ENCODE data around the gene CMSS1.

CMSS1 gene

DNA sequence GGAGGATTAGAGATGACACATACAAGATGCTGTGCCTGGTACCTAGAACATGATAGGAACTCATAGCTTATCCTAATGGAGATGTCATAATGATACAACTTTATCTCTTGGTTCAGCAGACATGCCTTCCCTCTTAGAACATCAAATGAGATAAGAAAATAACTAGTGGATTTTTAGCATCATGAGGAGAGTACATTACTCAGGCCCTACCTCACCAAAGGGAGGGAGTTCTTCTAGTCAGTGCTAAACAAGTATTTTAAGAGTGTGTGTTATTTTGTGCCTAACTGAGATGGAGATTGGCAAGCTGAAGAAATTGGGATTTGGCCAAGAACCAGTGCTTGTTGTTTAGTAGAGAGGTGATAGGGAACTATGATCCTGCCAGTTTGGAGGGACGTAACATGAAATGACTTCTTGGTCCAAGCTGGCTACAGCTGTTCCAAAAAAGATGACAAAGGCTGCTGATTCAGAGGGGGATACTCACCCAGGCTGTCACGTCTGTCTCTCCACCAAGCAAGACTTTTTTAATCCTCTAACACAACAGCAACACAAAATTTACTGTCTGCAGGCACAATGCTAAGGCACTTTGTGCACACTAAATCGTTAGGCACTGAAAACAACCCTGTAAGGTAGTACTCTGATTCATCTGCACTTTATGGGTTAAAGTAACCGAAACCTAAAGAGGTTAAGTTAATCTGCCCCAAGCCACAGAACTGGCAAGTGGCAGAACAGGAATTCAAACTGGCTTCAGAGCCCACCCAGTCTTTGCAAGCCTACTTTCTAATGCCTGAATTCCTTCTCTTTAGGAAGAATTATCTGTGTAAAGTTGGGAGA is 126.5 kb downstream of the CMSS1 start:
- DNase-seq, result no peak

DNA sequence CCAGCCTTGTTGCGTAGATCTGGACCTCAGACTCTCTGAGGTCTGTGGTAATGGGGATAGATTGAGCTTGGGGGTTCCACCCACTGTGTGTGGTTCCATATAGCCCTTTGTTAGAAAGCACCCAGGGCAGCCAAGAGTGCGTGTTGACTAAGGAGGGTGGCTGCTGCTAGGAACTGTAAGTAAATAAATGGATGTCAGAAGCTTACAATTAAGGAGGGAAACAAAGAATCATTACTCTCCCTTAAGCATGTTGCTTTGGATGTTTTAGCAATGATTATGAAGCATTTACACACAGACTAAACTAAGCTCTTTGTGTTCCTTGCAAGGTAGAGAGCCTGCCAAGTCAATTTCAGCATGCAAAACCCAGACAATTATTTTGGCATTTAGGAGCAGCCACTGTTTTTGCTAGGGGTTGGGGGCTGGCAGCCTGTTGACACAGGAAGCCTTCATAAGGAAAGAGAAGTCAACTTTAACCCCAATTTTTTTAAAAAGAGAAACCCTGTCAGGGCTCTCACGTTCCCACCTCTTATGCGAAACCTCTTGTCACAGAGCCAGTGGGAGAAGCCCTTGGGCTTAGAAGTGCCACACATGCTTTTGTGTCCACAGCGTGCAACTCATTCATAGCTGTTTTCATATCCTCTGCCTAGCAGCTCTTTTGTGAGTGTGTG is 127.8 kb downstream of the CMSS1 start:
- peak; percentile 89 for DNase-seq

DNA sequence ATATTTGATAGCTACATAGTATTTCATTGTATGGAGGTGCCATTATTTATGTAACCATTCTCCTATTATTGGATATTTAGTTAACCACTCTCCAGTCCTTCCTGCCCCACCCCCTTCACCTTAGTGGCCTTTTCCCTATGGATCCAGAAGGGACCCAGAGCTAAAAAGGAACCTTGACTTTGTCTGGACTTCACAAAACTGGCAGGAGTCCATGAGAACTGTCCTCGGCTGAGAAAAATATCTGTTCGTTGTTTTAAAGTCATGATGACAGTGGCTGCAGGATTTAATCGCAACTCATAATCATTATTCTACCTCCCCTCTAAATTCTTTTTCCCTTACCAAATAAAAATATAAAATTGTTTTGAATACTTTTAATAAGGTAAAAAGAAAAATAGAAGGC is 129.7 kb downstream of the CMSS1 start:
- no peak for DNase-seq

DNA sequence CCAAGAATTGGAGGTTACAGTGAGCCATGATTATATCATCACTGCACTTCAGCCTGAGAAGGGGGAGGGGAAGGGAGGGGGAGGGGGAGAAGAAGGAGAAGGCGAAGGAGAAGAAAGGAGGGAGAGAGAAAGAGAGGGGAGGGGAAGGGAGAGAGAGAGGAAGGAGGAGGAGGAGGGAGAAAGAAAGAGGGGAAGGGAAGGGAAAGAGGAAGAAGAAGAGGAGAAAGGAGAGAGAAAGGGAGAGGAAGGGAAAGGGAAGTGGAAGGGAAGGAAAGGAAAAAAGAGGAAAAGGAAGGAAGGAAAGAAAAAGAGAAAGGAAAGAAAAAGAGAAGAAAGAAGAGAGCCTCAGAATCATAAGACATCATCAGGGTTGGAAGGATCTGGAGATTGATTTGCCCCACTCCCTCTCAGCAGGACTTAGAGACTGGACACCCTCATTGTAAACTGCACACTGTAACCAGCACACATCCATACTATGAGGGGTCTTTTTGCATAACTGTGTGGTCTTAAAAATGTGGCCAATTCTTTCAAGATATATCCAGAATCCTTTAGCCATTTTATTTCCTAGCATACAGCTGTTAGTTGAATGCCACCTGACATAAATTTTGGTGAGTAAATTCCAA is 130.9 kb downstream of the CMSS1 start:
- DNase-seq, result no peak

DNA sequence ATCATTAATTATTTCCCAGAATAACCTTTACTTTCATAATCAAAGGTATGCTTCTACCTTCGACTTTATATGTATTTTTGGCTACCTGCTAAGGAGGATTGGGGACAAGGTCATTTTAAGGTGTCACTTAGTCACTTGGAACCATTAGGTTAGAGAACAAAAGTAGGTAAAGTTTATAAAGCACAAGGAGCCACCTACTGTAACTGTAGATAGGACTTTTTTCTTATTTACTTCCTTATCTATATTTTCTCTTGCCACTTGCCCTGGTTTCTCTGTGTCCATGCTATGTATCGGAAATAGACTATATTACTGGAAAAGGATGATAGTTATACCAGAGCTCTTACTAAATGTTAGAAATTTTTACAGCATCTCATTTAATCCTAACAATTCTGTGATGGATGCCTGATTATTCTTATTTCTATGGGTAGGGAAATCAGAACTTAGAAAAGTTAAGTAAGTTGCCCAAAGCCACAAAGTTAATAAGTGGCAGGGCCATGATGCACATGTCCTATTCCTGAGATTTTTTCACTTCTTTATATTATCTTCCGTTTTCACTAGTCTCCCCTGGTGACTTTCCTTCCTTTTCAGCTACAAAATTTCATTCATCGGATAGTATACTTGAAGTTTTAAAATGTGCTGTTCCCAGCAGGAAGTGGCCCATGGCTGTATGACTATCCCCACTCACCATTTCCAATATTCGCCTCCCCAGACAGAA is 132.5 kb downstream of the CMSS1 start:
- no peak for DNase-seq

DNA sequence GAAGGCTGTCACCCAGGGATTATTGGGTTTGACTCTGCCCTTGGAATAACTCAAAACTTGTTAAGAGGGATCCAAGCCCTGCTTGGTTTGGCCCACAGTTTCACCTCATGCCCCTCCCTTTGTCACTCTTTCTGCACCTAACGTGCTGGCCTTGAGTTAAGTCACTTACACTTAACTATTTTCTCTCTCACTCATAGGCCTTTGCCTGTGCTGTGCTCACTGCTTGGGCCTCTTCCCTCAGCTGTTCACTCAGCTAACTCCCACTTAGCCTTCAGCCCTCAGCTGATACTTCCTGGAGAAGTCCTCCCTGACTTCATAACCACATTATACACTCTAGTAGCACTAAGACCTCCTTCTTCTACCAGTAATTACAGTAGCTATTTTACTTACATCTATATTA is 133.3 kb downstream of the CMSS1 start:
- DNase-seq, result no peak

DNA sequence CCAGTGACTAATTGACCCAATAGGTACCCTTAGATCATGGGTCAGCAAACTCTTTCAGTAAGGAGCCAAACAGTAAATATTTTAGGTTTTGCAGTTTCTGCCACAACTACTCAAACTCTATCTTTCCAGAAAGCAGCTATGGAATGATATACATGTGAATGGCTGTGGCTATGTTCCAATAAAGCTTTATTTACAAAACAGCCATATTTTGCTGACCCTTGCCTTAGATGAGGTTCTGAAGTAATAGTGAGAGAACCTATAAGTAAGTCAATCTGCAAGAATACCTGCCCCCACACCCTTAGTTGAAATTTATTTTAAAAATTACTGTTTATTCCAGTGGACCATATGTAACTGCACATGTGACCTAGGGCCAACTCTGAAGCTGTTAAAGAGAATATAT is 134.0 kb downstream of the CMSS1 start:
- no peak for DNase-seq

DNA sequence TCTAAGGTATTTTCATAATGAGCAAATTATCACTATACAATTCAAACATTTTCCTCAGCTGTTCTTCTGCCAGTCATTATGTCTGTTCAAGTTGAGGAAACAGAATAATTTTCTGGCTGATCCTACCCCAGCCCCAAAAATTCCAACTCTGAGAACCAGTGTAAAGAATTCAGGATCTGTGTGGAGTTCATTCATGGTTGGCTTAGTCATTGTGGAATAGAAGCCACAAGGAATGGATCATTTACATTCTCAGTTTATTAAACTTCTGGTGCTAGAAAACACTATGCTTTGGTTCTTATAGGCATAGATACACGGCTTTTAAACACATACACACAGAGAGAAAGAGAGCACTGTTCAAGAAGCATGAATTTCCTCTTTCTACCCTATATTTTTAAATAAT is 134.6 kb downstream of the CMSS1 start:
- no peak for DNase-seq

DNA sequence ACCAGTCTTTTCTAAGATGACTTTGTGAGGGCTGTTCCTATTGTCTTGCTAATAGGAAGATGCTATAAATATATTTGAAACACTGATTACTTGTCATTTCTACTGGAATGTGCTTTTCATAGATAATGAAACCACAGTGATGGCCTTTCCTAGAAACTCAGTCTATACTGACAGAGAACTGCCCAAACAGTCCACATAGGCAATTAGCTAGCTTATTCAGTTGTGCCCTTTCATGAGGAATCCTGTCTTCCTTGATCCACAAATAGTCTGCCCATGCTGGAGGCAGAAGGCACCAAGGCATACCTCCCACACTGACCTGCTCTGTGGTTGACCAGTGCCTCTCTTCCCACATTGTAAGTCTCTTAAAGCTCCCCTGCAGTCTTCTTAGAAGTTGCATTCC is 135.9 kb downstream of the CMSS1 start:
- DNase-seq, result no peak

DNA sequence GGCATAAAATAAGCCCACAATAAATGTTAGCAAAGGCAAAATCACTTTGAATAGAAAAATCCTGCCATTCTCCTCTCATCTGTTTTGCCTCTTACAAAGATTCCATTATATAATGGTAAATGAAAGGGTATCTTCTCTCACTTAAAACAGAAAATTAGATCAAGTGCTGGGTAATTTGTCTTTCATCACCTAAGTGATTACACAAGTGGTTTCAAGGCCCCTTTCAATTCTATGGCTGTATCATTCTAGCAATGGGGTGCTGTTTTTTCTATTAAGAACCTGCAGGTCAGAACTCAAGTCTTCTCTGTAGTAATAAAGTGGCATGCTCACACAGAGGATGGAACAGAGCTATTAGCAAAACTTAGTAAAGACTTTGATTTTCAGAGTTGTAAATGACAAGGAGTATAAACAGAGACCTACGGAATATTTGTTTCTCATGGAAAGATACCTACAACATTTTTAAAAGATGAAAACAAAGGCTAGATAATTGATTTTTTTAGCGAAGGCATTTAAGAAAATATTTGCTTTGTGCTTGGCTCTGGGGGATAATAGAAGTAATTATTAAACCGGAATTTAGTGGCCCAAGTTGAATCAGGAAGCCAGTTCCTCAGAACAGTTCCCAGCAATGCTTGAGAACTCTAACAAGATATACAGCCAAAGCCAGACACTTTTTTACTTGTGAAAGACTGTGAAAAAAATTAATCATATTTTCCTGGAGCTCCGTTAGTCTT is 137.4 kb downstream of the CMSS1 start:
- DNase-seq, result no peak

DNA sequence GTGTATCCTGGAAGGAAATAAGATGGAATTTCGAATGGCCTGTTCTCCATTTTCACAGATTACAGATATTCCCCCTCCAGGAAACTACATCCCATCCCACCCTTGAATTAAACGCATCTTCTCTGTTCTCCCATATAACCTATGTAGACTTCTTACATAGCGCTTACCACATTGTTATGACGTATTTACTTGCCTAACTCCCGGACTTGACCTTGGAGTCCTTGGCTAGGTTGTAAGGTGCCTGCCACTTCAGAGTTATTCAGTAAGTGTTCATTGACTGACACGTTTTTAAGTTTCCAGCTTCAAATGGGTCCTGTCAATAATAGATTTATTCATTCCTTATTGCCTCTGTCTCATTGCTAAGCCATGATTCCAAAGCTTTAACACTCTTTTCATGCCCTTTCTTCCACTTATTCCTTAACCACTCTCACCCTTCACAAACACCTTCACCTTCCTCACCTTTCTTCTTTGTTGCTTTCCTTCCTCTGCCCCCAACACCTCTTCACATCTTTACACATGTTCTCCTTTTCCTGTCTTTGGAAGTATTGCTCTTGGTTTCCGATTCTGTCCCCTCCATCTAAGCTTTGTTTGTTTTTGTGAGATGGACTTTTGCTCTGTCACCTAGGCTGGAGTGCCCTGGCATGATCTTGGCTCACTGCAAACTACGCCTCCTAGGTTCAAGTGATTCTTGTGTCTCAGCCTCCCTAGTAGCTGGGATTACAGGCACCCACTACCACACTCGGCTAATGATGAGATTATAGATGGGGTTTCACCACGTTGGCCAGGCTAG is 138.3 kb downstream of the CMSS1 start:
- DNase-seq, result no peak

DNA sequence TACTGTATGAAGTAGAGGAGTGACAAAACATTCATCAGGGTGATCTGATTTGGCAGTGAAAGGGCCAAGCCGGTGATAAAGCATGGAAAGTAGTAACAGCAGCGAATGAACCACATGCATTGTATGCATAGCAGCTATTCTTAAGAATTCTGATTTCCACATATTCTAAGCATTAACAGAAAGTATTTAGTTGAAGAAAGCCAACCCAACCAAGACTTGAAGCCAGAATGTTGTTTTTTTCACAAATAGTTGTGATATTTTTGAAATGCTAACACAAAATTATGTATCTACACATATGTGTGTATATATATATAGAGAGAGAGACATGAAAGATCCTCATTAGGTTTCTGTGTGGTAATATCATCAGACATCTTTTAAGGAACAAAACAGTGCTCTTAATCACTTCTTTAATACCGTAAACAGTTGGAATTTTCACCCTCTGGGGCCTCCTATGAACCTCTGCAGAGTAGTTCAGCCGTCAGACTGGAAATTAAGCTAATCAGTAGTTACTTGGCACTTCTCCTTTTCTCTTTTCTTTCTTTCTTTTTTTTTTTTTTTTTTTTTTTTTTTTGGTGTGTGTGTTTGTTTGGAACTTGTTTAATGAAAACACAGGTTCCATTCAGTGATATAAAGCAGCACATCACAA is 139.6 kb downstream of the CMSS1 start:
- DNase-seq, result no peak

DNA sequence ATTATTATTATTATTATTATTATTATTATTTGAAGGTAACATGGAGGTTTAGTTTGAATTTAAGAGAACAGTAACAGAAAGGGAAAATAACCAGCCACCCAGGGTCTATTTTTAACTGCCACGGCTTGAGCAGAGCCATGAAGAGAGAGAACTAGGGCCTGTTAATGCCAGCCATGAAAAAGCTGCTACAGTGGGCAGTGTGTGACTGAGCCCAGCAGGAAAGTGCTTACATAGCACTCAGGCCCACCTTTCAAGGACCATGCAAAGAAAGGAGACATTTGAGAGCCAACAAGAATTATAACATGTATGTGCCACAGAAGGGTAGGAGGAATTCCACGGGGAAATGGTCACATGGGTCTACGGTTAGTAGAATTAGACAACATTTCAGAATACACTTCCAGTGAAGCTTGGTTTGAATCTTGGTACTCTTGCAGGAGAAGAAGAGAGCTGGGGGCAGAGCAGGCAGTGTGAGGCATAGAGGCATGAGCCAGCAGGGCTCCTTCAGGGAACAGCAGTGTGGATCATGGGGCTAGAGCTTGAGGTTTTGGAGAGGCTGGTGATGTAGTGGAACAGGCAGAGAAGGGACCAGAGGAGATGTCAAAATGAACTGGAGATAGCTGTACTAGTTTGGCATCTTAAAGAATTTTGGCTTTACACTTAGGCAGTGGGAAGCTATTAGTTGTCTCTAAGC is 140.7 kb downstream of the CMSS1 start:
- DNase-seq, result no peak

DNA sequence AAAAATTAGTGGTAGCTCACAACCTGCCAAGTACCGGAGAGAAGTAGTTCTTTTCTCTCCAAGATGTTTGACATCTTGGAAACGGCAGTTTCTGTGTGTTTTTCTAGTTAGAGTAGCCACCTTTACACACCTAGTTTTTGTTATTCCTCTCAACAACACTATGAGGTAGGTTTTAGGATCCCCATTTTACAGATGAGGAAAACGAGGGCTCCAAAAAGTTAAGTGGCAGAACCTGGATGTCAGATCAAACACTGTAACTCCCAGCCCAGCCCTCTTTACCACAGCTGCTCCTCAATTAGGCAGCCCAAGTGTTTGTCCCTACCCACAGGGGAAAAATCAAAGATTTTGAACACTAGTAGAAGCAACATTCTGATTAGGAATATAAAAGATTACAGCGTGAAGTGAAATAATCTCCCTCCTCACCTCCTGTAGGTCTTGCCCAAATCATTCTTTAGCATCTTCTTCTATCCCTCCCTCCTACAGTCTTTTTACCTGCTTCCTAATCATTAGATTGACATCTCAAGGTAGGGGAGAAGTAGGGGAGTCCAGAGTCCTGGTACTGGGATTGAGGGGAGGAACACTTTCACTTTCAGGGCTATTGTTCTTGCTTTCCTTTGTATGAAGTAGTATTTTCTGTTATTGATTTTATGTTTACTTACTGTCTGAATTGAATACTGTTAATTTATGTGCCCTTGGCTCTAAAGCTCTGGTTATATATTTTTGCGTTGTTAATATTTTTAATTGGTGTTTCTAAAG is 142.6 kb downstream of the CMSS1 start:
- no peak for DNase-seq

DNA sequence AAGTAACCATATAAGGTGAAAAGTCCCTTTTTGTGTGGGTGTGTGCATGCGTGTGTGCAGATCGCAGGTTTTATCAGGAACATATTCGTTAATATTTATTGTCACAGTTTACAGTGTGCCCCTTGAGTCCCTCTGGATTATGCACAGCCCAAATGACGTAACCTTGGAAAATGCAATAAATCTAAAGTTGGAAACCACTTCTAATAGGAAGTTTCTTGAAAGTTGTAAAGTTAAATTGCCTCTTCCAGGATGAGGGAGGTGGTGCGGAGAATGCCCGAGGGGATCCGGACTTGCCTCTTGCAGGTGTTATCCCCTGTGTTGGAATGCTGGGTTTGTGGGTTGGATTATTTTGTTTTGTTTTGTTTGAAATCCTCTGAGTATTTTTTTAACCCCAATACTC is 143.3 kb downstream of the CMSS1 start:
- DNase-seq, result no peak

DNA sequence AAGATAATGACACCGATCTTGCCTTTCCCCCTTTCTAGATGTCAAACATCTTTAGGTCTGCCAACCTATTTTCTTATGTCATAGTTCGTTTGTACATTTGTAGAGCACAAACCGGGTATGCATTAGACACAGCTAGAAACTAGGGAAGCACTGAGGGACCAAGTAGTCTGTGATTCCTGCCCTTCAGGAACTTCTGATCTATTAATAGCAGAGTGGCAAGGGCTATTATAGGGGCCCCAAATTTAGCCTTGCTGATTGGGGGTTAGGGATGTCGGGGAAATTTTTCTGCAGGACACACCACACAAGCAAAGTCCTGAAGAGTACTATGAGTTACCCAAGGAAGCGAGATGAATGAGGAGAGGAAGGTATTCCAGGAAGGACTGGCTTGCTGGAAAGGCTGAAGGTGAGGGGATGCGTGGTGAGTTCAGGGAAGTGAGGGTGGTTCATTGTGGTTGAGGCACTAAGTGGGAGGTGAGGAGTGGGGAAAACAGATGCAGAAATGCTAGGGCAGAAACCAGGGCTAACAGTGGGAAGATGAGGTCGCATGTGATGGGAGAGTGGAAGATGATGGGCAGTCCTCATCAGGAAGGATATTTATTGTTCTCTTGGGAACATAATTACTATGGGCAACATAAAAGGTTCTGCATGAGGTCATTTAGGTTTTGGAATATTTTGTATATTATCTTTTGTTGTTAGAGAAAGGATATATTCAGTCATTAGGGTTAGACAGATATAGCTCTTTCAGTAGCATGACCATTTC is 144.3 kb downstream of the CMSS1 start:
- DNase-seq, result no peak

DNA sequence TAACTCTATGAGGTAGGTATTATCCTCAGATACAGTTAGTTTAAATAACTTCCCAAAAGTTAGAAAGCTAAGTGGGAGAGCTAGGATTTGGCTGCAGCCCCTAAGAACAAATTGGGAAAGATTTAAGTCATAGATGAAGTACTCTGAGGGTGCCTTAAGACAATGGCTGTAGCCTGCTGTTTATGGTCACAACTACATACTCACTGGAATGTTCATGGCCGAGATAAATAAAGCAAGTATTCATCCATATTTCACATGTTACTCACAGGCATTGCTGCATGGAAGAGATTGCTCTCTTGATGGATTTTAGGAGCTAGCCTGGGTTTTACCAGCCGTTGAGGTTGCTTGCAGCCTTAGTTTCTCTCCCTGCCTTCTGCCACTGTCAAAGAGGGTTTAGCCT is 145.0 kb downstream of the CMSS1 start:
- no peak for DNase-seq

DNA sequence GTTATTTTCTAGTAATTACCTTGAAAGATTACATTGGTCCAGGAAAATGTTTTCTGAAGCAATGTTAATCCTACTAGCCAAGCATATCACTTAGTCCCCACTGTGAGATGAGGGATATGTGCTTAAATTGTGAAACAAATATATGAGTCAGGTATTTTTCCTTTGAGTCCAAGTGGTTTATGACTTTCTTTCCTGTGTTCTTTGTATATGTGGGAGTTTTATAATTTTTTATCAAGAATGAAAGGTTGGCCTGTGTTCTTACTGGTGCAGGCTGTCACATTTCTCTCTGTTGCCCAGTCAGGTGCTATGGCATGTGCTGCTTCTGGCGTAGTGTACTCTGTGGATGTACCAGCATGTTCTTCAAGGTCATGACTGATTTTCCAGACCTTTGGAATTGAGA is 147.4 kb downstream of the CMSS1 start:
- DNase-seq, result no peak

DNA sequence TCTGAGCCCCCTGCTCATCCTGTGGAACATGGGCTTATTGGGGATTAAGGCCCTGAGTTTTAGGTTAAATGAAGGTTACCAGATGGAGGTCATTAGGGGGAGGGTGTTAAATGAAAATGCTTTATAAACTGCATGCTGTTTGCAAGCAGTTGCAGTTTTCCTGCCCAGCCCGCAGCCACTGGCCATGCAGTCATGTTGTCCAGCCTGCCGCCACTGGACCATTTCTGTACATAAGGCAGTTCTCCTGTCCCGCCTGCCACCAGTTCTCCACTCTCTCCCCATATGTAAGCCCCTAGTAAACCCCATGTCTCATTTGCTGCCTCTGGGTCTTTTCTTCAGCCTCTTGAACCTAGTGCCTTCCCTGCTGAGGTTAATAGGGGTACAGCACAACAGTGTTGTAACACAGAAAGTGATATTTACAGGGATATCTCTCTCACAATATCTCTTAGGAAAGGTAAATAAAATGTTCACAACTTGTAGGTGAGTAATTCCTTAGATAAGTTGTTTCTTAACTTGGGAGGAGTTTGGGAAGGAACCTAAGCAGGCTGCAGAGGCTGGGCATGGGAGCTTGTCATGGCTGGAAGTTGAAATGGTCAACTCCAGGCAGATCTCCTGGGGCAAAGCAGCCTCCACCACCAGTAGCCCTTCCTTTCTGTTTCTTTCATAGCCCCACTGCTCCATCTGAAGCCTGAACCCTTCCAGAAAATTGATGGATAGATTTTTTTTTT is 148.2 kb downstream of the CMSS1 start:
- DNase-seq, result no peak

Data from NCI-H2081 treated with DMSO at 0.1 percent for 48 hours (cell line).